Measurements from ENCODE around the gene ANKRD22. TPM values are rescaled to one million over a fixed set of nuclear protein-coding genes. Genes with fewer than 3 reads are reported as not detected.

Gene ANKRD22
- total and polyA plus RNA-seq, 10 of the 15 experiments (the other 5 are each of a cell fraction or from before 2014, with no cell fraction given): 0.30 to 1.3 (median 0.71) TPM

DNA sequence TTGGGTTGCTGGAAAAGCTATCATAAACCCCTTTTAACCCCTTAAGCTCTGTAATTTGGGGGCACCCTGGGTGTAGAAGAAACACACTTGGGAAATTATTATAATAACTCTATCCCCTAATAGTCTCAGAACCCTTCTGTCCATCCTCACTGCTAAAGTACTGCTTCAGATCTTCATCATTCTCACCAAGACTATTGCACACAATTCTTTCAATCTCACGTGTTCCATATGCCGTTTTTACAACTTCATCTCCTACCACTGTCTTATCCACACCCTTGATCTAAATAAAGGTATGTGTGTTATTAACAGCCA lies 15.8 kb downstream of the ANKRD22 start:
- Histone ChIP-seq H3K36me3 (ENCODE audit: control insufficient read depth in 2 of 2, insufficient read depth in 2 of 2, low read length in 1 of 2) (no peaks in the 10 kb centered on the region), H3K4me3 (no peak overlapping the region), H3K9ac (ENCODE audit: control insufficient read depth, insufficient read depth, low read length) (no peak overlapping the region), H4K20me1 (ENCODE audit: control insufficient read depth, insufficient read depth) (no peaks in the 10 kb centered on the region), H3K9me3 (replicated peaks; ENCODE audit: control insufficient read depth, insufficient read depth, low read length) (no peaks in the 10 kb centered on the region), H3K79me2 (ENCODE audit: control insufficient read depth, insufficient read depth, low read length) (no peaks in the 10 kb centered on the region), H3K4me2 (ENCODE audit: control insufficient read depth, insufficient read depth) (no peak overlapping the region), H3K27ac (ENCODE audit: control insufficient read depth, insufficient read depth) (no peak overlapping the region), H3K27me3 (replicated peaks in 1 of 2; ENCODE audit: control insufficient read depth in 2 of 2, insufficient read depth in 2 of 2, low read length in 1 of 2) (no peaks in the 10 kb centered on the region), H3K4me1 (ENCODE audit: control insufficient read depth, insufficient read depth, low read length) (peaks cover 11% of the 10 kb centered on the region), H2AFZ (ENCODE audit: control insufficient read depth, low read depth, low read length) (peak overlapping the region; percentile 27)
- intact Hi-C loops (cut with micrococcal nuclease; ENCODE audit: unreplicated experiment): loop anchor here (1.0 to 5.0 kb wide), 5 partner anchors 29 to 376 kb away; partner anchors contain the start of genes FAS and STAMBPL1
- FAIRE-seq: no peak
- no peak for DNase-seq (ENCODE audit: low read depth, low spot score)
- POLR2A ChIA-PET: interaction anchor here (0.8 to 7.3 kb wide), 5 partner anchors 29 to 156 kb away, joined by 3 to 64 read pairs (median 3); no protein-coding TSS in a partner anchor
- no peak for TF ChIP-seq RAD21 (IDR thresholded peaks at IDR 0.05; ENCODE audit: insufficient read depth, low read depth, low read length)
- TF ChIP-seq, protein P1, sequence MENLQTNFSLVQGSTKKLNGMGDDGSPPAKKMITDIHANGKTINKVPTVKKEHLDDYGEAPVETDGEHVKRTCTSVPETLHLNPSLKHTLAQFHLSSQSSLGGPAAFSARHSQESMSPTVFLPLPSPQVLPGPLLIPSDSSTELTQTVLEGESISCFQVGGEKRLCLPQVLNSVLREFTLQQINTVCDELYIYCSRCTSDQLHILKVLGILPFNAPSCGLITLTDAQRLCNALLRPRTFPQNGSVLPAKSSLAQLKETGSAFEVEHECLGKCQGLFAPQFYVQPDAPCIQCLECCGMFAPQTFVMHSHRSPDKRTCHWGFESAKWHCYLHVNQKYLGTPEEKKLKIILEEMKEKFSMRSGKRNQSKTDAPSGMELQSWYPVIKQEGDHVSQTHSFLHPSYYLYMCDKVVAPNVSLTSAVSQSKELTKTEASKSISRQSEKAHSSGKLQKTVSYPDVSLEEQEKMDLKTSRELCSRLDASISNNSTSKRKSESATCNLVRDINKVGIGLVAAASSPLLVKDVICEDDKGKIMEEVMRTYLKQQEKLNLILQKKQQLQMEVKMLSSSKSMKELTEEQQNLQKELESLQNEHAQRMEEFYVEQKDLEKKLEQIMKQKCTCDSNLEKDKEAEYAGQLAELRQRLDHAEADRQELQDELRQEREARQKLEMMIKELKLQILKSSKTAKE (IDR thresholded peaks at IDR 0.05; ENCODE audit: low read depth, poor library complexity, severe bottlenecking): peak; percentile 3
- TF ChIP-seq, protein P2, sequence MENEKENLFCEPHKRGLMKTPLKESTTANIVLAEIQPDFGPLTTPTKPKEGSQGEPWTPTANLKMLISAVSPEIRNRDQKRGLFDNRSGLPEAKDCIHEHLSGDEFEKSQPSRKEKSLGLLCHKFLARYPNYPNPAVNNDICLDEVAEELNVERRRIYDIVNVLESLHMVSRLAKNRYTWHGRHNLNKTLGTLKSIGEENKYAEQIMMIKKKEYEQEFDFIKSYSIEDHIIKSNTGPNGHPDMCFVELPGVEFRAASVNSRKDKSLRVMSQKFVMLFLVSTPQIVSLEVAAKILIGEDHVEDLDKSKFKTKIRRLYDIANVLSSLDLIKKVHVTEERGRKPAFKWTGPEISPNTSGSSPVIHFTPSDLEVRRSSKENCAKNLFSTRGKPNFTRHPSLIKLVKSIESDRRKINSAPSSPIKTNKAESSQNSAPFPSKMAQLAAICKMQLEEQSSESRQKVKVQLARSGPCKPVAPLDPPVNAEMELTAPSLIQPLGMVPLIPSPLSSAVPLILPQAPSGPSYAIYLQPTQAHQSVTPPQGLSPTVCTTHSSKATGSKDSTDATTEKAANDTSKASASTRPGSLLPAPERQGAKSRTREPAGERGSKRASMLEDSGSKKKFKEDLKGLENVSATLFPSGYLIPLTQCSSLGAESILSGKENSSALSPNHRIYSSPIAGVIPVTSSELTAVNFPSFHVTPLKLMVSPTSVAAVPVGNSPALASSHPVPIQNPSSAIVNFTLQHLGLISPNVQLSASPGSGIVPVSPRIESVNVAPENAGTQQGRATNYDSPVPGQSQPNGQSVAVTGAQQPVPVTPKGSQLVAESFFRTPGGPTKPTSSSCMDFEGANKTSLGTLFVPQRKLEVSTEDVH (IDR thresholded peaks at IDR 0.05; ENCODE audit: low read depth, partially characterized antibody): no peak
- no peak for TF ChIP-seq CREB1 (IDR thresholded peaks at IDR 0.05; ENCODE audit: low read depth)
- TF ChIP-seq, protein P3, sequence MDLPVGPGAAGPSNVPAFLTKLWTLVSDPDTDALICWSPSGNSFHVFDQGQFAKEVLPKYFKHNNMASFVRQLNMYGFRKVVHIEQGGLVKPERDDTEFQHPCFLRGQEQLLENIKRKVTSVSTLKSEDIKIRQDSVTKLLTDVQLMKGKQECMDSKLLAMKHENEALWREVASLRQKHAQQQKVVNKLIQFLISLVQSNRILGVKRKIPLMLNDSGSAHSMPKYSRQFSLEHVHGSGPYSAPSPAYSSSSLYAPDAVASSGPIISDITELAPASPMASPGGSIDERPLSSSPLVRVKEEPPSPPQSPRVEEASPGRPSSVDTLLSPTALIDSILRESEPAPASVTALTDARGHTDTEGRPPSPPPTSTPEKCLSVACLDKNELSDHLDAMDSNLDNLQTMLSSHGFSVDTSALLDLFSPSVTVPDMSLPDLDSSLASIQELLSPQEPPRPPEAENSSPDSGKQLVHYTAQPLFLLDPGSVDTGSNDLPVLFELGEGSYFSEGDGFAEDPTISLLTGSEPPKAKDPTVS (IDR thresholded peaks at IDR 0.05; ENCODE audit: low read depth, low read length): no peak
- TF ChIP-seq BCL11A (IDR thresholded peaks at IDR 0.05; ENCODE audit: low read depth, low read length): no peak
- no peak for TF ChIP-seq FOXK2 (IDR thresholded peaks at IDR 0.05)
- TF ChIP-seq RB1 (IDR thresholded peaks at IDR 0.05; ENCODE audit: borderline replicate concordance): peak; percentile 9; the same call in 1 of the 2 replicates
- 0% methylated on average over 2 of the region's 2 CpGs for WGBS (ENCODE audit: insufficient coverage, insufficient replicate concordance, low lambda C conversion rate, missing lambda C conversion rate)
- SMC1A ChIA-PET (ENCODE audit: uncharacterized antibody, unreplicated experiment): interaction anchor here (0.8 to 18.0 kb wide), 39 partner anchors 9 to 409 kb away, joined by 3 to 575 read pairs (median 8); partner anchors contain the start of genes ANKRD22, FAS and STAMBPL1
- BruUV-seq (replicated peaks): no TSS peak
- ATAC-seq: peak; percentile 21
- RAD21 ChIA-PET (ENCODE audit: unreplicated experiment): interaction anchor here (0.7 to 7.8 kb wide), 43 partner anchors 9 to 382 kb away, joined by 3 to 390 read pairs (median 7); partner anchors contain the start of genes ANKRD22, CH25H, FAS and RNLS
- CTCF ChIA-PET: interaction anchor here (0.6 to 22.7 kb wide), 52 partner anchors 10 to 808 kb away, joined by 3 to 895 read pairs (median 7); partner anchors contain the start of genes ANKRD22, FAS, RNLS and STAMBPL1
- in situ Hi-C loops (cut with MboI): loop anchor here (5.0 kb wide), 2 partner anchors 101 to 376 kb away; no protein-coding TSS in a partner anchor

Measured in GM12878 (cell line).